NK-92 treated with Interleukin-12 subunit alpha and Interleukin-12 subunit beta, amount 100 ng/mL, for 24 hours (cell line): ENCODE results near the gene GCDH.

Source experiments
- DNase-seq: peaks from one replicate; lab custom pipeline; 2025; lab: John Stamatoyannopoulos, UW

GCDH gene

DNA sequence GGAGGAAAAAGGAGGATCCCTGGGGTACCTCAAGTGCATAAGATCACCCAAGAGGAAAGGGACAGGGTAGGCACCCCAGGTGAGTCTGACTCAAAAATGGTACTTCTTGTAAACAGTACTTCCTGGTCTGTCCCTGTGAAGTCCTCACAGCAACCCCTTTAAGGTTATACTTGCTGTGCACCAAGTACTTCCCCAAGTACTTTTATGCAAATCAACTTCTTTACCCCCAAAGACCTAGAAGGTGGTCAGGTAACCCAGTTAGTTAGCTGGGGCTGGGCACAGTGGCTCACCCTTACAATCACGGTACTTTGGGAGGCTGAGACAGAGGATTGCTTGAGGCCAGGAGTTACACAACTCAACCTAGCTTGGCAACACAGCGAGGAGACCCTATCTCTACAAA is 49.9 kb downstream of the GCDH start:
- DNase-seq = no peak

GRCh38 chr19:12943437-12944044 is 52.6 kb downstream of the GCDH start:
- DNase-seq = no peak

DNA sequence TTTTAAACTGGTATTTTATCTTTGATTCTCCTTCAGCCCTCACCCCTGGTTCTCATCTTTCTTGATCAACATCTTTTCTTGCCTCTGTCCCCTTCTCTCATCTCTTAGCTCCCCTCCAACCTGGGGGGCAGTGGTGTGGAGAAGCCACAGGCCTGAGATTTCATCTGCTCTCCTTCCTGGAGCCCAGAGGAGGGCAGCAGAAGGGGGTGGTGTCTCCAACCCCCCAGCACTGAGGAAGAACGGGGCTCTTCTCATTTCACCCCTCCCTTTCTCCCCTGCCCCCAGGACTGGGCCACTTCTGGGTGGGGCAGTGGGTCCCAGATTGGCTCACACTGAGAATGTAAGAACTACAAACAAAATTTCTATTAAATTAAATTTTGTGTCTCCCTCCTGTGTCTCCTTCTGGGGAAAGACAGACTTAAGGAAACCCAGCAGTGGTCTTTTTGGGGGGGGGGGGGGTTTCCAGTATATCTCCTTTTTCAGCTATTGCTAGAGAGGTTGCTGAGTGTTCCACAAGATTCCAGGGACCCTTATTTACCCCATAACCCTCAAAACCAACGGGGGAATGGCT is 53.2 kb downstream of the GCDH start:
- DNase-seq = no peak

DNA sequence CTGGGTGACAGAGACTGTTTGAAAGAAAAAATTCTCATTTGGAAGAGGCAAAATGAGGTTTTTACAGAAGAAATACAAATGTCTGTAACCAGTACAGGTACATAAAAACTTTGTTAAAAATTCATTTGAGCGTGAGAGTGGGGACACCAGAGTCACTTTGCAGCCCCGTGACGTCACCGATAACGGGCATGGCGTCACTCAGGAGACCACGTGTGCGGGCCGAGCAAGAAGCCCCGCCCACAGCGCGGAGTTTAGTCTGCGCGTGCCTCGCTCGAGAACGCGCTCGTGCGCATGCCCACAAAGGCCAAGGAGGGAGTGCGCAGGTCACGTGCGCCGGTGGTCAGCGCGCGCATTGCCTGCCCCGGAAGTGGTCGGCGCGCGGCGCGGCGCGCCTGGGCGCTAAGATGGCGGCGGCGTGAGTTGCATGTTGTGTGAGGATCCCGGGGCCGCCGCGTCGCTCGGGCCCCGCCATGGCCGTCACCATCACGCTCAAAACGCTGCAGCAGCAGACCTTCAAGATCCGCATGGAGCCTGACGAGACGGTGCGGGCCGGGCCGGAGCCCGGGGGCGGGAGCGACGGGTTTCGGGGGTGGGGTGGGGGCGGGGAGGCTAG is 54.6 kb downstream of the GCDH start, which contains the start of gene RAD23A:
Gene RAD23A, plus strand, starts transcription at position 384 of the 613 bp plus-strand sequence. Its CDS starts 87 bp downstream, at position 471.
- DNase-seq = peak; percentile 97

DNA sequence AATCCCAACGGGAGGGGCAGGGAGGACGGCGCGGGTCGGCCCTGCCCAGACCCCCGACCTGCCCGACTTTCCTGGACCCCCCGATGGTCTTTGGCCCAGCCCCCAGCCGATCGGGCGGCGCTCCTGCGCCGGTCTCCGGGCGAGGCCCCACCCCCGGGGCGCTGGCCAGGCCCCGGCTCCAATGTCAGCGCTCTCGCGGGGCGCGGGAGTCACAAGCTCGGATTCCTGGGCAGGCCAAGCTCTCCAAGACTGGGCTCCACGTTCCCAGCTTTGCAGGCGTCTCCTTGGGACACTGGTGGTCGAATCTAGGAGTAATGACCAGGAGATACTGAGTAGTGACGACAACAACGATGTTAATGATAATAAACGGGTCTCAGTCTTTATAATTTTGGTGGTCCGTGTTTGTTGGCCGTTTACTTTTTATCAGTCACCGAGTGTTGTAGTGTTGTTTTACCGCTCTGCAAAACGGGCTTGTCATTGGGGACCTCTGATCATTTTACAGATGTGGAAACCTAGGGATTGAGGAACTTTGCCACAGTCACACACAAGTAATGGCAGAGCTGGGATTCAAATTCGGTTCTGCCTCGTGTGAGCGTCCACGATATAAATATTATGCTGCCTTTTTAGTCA is 55.2 kb downstream of the GCDH start:
- peak; percentile 72 for DNase-seq

DNA sequence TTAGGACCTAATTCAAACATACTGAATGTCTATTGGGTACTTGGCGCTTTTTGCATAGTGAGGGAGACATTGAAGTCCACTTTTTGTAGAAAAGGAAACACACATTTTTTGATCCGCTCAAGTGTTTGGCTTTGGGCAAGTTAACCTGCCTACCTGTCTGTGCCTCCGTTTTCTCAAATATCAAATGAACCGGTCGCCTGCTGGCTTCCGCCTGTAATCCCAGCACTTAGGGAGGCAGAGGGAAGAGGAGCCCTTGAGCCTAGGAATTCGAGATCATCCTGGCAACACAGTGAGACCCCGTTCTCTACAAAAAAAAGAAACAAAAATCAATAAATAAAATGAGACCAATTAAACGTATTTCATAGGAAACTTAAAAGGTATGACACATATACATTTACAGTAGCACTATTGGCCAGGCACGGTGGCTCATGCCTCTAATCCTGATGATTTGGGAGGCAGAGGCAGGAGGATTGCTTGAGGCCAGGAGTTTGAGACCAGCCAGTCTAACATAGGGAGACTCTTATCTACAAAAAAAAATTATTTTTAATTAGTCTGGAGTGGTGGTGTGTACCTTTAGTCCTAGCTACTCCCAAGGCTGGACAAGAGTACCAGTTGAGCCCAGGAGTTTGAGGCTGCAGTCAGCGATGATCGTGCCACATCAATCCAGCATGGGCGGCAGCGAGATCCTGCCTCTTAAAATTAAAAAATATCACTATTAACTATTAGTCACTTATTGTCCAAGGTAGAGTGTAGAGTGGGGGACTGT is 56.0 kb downstream of the GCDH start:
- no peak for DNase-seq

DNA sequence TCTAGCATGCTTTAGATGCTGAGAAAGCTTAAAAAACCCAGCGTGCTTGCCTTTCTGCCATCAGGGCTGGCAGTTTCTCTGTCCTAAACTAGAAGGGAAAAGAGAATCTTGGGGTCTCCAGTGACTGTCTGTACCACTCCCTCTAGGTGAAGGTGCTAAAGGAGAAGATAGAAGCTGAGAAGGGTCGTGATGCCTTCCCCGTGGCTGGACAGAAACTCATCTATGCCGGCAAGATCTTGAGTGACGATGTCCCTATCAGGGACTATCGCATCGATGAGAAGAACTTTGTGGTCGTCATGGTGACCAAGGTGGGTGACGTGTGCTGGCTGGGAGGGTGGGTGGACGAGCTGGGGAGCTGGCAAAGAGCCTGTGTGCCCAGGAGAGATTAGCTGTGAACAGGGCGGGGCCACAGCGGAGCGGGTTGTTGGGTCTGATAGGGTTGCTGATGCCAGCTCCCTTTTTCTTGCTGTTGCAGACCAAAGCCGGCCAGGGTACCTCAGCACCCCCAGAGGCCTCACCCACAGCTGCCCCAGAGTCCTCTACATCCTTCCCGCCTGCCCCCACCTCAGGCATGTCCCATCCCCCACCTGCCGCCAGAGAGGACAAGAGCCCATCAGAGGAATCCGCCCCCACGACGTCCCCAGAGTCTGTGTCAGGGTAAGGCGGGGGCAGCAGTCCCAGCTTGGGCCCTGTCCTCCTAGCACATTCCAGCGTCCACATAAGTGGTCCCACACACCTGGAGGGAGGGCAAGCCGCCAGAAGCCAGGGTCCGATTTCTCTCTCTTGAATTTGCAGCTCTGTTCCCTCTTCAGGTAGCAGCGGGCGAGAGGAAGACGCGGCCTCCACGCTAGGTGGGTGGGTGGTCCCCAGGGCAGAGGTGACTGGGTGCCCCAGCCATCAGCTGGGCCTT is 57.0 kb downstream of the GCDH start:
- DNase-seq = no peak

GRCh38 chr19:12948612-12949362 is 57.8 kb downstream of the GCDH start:
- no peak for DNase-seq
